Left ventricle myocardium superior (tissue), 1 donor: Measurements from ENCODE around the gene MT1H. TPM values are rescaled to one million over a fixed set of nuclear protein-coding genes. Genes with fewer than 3 reads are reported as not detected.

Source experiments
- ATAC-seq: fragments of 200-7000 bp; cut with Tn5 transposase; one replicate; pipeline ENCODE4 v1.9.1; 2020; ENCODE audit warnings: mild to moderate bottlenecking, moderate library complexity
- DNase-seq: peaks from one replicate; pipeline ENCODE4 v3.0.0-alpha.2; 2020
- intact Hi-C: fragments of 100-400 bp; cut with micrococcal nuclease; formaldehyde crosslinking; loops from one replicate; pipeline ENCODE4 v1.11.0; 2022
- total RNA-seq: library from RNA; stranded (reverse); fragmentation: NEBNext Ultra II Directional; extraction: Animal tissue kit (Norgen Biotek cat#: 25700); gene quantifications from one replicate; pipeline ENCODE4 v1.2.1, GENCODE V29; 2021
- donor health status: DM: no; HTN: yes; CAD: no; lungs with severe emphysema.

The MT1H gene
- total RNA-seq, 1 donor from 2014 or later: not detected

GRCh38 chr16:56634715-56635440, 34.7 kb upstream of the MT1H start:
- DNase-seq (no peak), ATAC-seq (no peak)
- intact Hi-C loops: no loop called here

- no peak for ATAC-seq
- no peak for DNase-seq
- intact Hi-C loops: no loop called here
Measured at GRCh38 chr16:56635441-56635967, 34.1 kb upstream of the MT1H start.

GRCh38 chr16:56636616-56637413, 32.8 kb upstream of the MT1H start:
- intact Hi-C loops: no loop called here
- DNase-seq: no peak
- no peak for ATAC-seq

DNA sequence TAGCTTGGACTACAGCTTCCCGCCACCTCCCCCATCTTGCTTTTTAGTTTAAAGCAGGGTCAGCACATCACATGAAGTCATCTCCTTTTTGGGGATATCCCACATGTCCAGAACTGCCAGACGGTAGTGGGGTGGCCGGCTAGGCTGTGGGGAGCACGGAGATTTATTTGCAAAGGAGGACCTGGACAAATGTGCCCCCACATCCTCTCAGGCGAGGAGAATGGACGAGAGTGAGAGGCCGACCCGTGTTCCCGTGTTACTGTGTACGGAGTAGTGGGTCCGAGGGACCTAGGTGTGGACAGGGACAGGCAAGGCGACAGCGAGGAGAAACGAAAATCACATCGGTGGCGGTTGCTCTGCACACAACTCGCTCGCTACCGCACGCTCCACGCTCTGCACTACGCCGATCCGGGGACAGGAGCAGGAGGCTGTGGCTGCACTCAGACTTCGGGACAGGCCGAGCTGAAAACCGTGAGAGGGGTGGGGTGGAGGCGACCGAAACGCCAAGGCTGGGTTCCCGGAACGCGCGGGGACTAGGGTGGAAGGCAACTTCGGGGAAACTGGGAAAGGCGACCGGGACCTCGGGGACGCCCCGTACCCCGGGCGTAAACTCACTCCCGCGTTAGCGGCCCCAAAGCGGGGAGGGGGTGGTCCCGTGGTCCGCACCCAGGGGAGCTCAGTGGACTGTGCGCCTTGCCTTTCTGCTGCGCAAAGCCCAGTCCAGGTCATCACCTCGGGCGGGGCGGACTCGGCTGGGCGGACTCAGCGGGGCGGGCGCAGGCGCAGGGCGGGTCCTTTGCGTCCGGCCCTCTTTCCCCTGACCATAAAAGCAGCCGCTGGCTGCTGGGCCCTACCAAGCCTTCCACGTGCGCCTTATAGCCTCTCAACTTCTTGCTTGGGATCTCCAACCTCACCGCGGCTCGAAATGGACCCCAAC, 31.5 kb upstream of the MT1H start, which contains the start of gene MT1A:
Gene MT1A (plus strand): TSS at position 853 of the 937 bp plus-strand sequence. CDS start 73 bp downstream, at position 926.
- ATAC-seq: peak; percentile 93
- intact Hi-C loops: no loop called here
- DNase-seq: peak; percentile 90

DNA sequence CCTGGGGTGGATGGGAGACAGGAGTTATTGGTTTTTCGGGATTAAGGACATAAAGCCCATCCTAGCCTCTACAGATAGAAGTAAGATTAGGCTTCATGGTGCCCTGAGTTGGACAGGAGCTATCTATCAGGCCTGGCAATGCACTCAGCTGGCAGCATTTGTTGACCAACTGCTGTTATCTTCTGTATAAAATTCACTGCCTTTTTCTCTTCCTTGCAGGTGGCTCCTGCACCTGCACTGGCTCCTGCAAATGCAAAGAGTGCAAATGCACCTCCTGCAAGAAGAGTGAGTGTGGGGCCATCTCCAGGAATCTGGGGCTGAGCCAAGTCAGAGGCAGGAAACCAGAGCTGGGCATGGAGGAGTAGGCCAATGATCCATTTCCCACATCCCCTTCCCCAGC, 30.6 kb upstream of the MT1H start:
- intact Hi-C loops: no loop called here
- ATAC-seq: no peak
- no peak for DNase-seq

- DNase-seq (no peak), ATAC-seq (no peak)
- intact Hi-C loops: no loop called here
Measured at GRCh38 chr16:56640076-56640475, 29.5 kb upstream of the MT1H start.

- intact Hi-C loops: no loop called here
- DNase-seq (no peak), ATAC-seq (no peak)
Measured at GRCh38 chr16:56641166-56641565, 28.4 kb upstream of the MT1H start.

DNA sequence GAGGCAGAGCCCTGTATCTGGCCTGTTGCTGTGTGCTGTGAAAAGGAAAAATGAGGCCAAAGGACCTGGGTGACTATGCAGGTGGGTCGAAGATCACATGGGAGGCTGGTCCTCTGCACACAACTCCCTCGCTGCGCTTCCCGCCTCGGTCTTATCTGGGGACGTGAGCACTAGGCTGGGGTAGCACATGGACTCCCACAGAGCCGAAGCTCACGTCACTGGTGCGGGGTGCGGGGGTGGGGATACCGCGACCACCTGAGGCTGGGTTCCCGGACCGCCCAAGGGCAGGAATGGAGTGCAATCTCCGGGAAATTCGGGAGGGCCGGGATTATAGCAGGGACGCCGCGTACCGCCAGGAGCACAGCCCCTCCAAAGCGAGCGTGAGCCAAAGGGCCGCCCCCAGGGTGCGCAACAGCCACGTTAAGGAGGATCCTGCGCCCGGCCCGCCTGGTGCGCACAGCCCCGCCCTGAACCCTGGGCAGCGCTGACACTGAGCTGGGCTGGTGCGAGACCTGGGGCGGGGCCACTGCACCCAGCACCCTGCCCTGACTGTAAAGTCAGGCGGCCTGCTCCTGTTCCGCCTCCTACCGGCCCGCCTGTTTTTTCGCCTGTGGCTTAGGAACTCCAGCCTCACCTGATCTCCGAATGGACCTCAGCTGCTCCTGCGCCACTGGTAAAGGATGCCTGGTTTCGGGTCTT, 26.4 kb upstream of the MT1H start:
- peak; percentile 92 for ATAC-seq
- DNase-seq: peak; percentile 82
- intact Hi-C loops: no loop called here

DNA sequence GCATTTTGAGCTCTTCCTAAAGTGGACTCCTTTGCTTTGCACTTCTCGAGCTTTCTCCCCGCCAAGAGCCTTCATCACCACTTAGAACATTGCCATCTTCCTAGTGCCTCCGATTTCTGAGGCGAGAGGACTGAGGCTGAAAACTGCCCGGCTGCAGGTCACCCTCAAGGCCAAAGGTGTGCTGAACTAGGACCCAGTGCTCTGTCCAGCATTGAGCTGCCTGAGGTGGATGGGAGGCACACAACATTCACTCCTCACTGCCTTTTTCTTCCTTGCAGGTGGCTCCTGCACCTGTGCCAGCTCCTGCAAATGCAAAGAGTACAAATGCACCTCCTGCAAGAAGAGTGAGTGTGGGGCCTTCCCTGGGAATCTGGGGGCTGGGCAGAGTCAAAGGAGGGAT, 25.8 kb upstream of the MT1H start:
- no peak for ATAC-seq
- intact Hi-C loops: no loop called here

GRCh38 chr16:56645311-56645710, 24.3 kb upstream of the MT1H start:
- intact Hi-C loops: no loop called here
- DNase-seq: no peak
- ATAC-seq: no peak

More for the DNA sequence above, 25.8 kb upstream of the MT1H start:
- no peak for DNase-seq

DNA sequence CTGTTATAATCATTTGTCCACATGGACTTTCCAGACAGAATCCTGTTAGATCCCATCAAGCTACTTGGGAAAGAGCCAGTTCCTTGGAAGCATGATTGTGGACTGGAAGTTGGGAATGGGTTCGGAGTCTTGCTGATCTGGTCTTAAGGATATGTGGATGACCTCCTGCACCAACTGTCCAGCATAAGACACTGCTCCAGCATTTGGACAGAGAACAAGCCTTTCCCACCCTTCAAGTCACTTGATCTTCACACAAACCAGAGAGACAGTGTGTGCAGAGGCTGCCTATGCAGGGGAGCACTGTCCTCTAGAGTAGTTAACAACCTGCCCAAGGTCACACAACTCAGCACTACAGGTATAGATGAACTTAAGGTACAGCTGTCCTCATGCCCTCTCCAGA, 23.8 kb upstream of the MT1H start:
- ATAC-seq: no peak
- intact Hi-C loops: no loop called here
- no peak for DNase-seq

GRCh38 chr16:56647641-56648431, 21.8 kb upstream of the MT1H start:
- no peak for DNase-seq
- intact Hi-C loops: no loop called here
- no peak for ATAC-seq

DNA sequence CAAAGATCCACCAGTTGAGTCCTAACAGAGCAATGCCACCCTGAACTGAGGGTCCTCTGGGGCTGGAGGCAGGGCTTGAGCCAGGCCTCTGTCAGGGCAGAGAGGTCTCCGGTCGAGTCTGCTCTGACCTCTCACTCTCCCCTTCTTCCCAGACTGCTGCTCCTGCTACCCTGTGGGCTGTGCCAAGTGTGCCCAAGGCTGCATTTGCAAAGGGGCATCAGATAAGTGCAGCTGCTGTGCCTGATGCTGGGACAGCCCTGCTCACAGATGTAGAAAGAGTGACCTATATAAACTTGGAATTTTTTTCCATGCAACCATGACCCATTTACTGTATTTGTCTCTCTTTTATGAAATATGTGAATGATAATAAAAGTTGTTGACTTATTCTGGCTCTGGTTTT, 20.3 kb upstream of the MT1H start:
- ATAC-seq (no peak), DNase-seq (no peak)
- intact Hi-C loops: no loop called here

DNA sequence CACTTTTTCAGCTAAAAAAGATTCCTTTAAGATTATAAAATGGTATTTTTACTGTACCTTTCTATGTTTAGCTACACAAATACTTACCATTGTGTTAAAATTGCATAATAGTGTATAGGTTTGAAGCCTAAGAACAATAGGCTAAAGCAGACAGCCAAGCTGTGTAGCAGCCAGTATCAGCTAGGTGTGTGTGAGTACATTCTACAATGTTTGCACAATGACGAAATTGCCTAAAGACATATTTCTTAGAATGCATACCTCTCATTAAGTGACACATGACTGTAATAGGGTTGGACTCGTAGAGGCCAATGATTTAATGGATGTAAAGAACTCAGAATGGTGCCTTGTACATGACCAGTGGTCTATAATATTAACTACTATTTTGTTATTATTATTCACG, 19.8 kb upstream of the MT1H start:
- intact Hi-C loops: no loop called here
- DNase-seq: no peak
- no peak for ATAC-seq

DNA sequence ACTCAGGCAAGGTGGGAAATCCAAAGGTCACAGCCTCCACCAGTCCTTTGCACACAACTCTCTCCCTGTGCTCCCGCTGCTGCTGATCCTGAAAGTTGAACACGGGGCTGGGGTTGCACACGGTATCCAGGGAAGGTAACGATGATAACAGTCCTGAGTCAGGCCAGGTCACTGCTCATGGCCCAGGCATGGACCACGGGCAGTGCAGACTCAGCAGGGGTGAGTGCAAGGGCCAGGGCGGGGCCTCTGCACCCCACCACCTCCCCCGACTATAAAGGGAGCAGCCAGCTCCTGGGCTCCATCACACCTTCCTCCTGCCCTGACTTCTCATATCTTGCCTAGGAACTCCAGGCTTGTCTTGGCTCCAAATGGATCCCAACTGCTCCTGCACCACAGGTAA, 18.0 kb upstream of the MT1H start, which contains the start of gene MT1B:
Gene MT1B (plus strand): TSS at position 301 of the 400 bp plus-strand sequence. CDS start 68 bp downstream, at position 369.
- no peak for ATAC-seq
- intact Hi-C loops: no loop called here
- DNase-seq: no peak

DNA sequence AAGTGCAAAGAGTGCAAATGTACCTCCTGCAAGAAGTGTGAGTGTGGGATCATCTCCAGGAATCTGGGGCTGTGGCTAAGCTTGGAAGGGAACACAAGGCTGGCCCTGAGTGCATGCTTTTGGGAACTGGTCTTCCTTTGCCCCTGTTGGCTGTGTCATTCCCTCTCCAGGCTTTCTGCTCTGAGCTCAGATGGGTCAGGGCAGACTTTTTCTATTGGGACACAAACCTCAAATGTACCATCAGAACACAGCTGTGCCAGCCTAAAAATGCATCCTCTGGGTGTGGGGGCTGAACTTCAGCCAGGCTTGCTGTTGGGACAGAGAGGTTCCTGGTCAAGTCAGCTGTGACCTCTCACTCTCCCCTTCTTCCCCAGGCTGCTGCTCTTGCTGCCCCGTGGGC, 17.0 kb upstream of the MT1H start:
- intact Hi-C loops: no loop called here
- ATAC-seq (no peak), DNase-seq (no peak)

- no peak for DNase-seq
- intact Hi-C loops: no loop called here
- ATAC-seq: no peak
Measured at GRCh38 chr16:56653218-56653617, 16.4 kb upstream of the MT1H start.
